HEK293T (cell line): ENCODE measurements around the gene VPS26A.

Source experiments
- ARNT ChIP-seq: fragments of 450-650 bp; IDR thresholded peaks from 2 replicates; pipeline ENCODE4 v1.6.1; 2017; ENCODE audit warnings: mild to moderate bottlenecking
- FOXA1 ChIP-seq: fragments of 450-650 bp; IDR thresholded peaks from 2 replicates; pipeline ENCODE4 v1.6.1; 2016; ENCODE audit warnings: mild to moderate bottlenecking
- FOXK2 ChIP-seq: fragments of 450-650 bp; IDR thresholded peaks from 2 replicates; pipeline ENCODE4 v1.6.1; 2016; ENCODE audit warnings: mild to moderate bottlenecking
- FOXM1 ChIP-seq: fragments of 450-650 bp; IDR thresholded peaks from 2 replicates; pipeline ENCODE4 v1.6.1; 2017; ENCODE audit warnings: mild to moderate bottlenecking, borderline replicate concordance
- L3MBTL2 ChIP-seq: fragments of 450-650 bp; conservative IDR thresholded peaks from 2 replicates; pipeline ENCODE4 v1.6.1; 2016; ENCODE audit warnings: mild to moderate bottlenecking
- SP1 ChIP-seq: fragments of 450-650 bp; IDR thresholded peaks from 2 replicates; pipeline ENCODE4 v1.6.1; 2017
- SUZ12 ChIP-seq: fragments of 450-650 bp; IDR thresholded peaks from 2 replicates; pipeline ENCODE4 v1.6.1; 2016; ENCODE audit warnings: mild to moderate bottlenecking
- TARDBP ChIP-seq: fragments of 450-650 bp; IDR thresholded peaks from 2 replicates; pipeline ENCODE4 v1.6.1; 2016
- TF ChIP-seq, protein P1 (sequence below): fragments of 450-650 bp; IDR thresholded peaks from 2 replicates; pipeline ENCODE4 v1.6.1; 2016

DNA sequence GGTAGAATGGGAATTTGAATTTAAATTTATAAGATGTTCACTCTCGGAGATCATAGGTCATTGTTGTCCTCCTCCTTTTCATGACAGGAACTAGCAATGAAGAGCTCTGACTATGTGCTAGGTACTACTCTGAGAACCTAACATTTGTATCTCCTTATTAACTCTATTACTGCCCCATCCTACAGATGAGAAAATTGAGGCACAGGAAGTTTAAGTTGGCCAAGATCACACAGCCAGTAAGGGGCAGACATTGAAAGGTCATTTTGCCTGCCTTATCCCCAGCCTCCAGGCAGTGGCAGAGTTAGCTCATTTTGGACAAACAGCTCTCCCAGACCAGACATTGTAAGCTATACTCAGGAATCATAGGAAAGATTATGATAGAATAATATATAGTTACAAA is 30.0 kb upstream of the VPS26A start:
- TF ChIP-seq SUZ12 (no peak), L3MBTL2 (no peak), ARNT (no peak), FOXK2 (no peak), FOXM1 (no peak), SP1 (no peak), TARDBP (no peak), FOXA1 (no peak)
- TF ChIP-seq, protein P1, sequence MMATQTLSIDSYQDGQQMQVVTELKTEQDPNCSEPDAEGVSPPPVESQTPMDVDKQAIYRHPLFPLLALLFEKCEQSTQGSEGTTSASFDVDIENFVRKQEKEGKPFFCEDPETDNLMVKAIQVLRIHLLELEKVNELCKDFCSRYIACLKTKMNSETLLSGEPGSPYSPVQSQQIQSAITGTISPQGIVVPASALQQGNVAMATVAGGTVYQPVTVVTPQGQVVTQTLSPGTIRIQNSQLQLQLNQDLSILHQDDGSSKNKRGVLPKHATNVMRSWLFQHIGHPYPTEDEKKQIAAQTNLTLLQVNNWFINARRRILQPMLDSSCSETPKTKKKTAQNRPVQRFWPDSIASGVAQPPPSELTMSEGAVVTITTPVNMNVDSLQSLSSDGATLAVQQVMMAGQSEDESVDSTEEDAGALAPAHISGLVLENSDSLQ, result no peak
